Aorta (tissue), 5 donors: ENCODE results near the gene GALK1. TPM values are rescaled to one million over a fixed set of nuclear protein-coding genes. Genes with fewer than 3 reads are reported as not detected.

Source experiments
- ATAC-seq: fragments of 200-7000 bp; cut with Tn5 transposase; one replicate; pipeline ENCODE4 v1.9.1; 2022; ENCODE audit warnings: moderate library complexity; ENCODE audit not compliant: low FRiP score
- DNase-seq, 2 donors: peaks; one replicate each; pipeline ENCODE4 v3.0.0-alpha.2; 2020
- H3K27ac ChIP-seq, 2 donors: one replicate each; pipeline ENCODE4 v1.5.1; 2013; ENCODE audit warnings: low read length in 2 of 2, mild to moderate bottlenecking in 2 of 2, moderate library complexity in 2 of 2, control low read depth in 1 of 2, inconsistent platforms in 1 of 2, low read depth in 1 of 2
- H3K27me3 ChIP-seq, 2 donors: one replicate each; pipeline ENCODE4 v1.6.1; 2013; ENCODE audit warnings: control low read depth in 1 of 2, low read length in 1 of 2, mild to moderate bottlenecking in 1 of 2, moderate library complexity in 1 of 2; ENCODE audit not compliant: insufficient read depth in 2 of 2, control insufficient read depth in 1 of 2
- H3K36me3 ChIP-seq, 2 donors: one replicate each; pipeline ENCODE4 v1.6.1; 2013; ENCODE audit warnings: control low read depth in 1 of 2, low read length in 1 of 2, mild to moderate bottlenecking in 1 of 2; ENCODE audit not compliant: insufficient read depth in 2 of 2, control insufficient read depth in 1 of 2
- H3K4me1 ChIP-seq, 2 donors: one replicate each; pipeline ENCODE4 v1.6.1; 2013; ENCODE audit warnings: low read length in 2 of 2, control low read depth in 1 of 2, mild to moderate bottlenecking in 1 of 2, moderate library complexity in 1 of 2; ENCODE audit not compliant: insufficient read depth in 2 of 2, control insufficient read depth in 1 of 2
- H3K4me3 ChIP-seq, 2 donors: one replicate each; pipeline ENCODE4 v1.5.1; 2013; ENCODE audit warnings: low read length in 2 of 2, control low read depth in 1 of 2, mild to moderate bottlenecking in 1 of 2
- H3K9me3 ChIP-seq: one replicate; pipeline ENCODE4 v1.6.1; 2013; ENCODE audit warnings: mild to moderate bottlenecking, low read length; ENCODE audit not compliant: control insufficient read depth
- WGBS, 2 donors: extraction: QIAGEN DNeasy Blood & Tissue Kit; methylation state at CpG; one replicate each; pipeline ENCODE4 v1.1.7; 2013; 5-methylcytosine and 5-hydroxymethylcytosine counted together
- intact Hi-C, 2 donors: fragments of 100-400 bp; cut with DNase I; formaldehyde crosslinking; loops; one replicate each; pipeline versions ENCODE4 v1.14.2 to v1.15.0; 2022
- microRNA-seq, 2 donors: library from miRNA; unstranded; fragments of <30 nt; microRNA quantifications; one replicate each; pipeline ENCODE4 v1.2.0, GENCODE V29; 2020
- polyA plus RNA-seq, 2 donors: library from polyadenylated mRNA; stranded (reverse); fragments of 200-250 nt; gene quantifications; one replicate each; pipeline ENCODE4 v1.2.3, GENCODE V29; 2013
- total RNA-seq, 2 donors: library from RNA; stranded (reverse); fragmentation: NEBNext Ultra II Directional; extraction: Animal tissue kit (Norgen Biotek cat#: 25700); gene quantifications; one replicate each; pipeline ENCODE4 v1.2.1, GENCODE V29; 2021
- donor health status: healthy with polysubstance abuse.
- donor health status: Bipolar disorder and iron deficiency.
- donor health status: DM: no; HTN: no; CAD: no.
- donor health status: DM: no; HTN: no; CAD: no.
- donor health status: DM: yes; HTN: yes; CAD: no.

GALK1 gene
- total and polyA plus RNA-seq, 4 donors: 16.8 to 44.8 (median 22.0) TPM

GRCh38 chr17:75719732-75720131, 45.3 kb downstream of the GALK1 start:
- WGBS, 2 donors: 83 to 91% methylated on average over 2 of the region's 2 CpGs
- ATAC-seq (no peak), DNase-seq (no peak)
- intact Hi-C loops: no loop called here
- Histone ChIP-seq H3K4me3 (no peak overlapping the region), H3K4me1 (no peaks in the 10 kb centered on the region), H3K36me3 (no peaks in the 10 kb centered on the region), H3K9me3 (no peaks in the 10 kb centered on the region), H3K27ac (no peak overlapping the region), H3K27me3 (peaks cover 0 to 4% of the 10 kb centered on the region in 2 donors)

GRCh38 chr17:75712446-75712845, 52.5 kb downstream of the GALK1 start:
- H3K27me3 ChIP-seq: no peaks in the 10 kb centered on the region
- H3K4me1 ChIP-seq: no peaks in the 10 kb centered on the region
- H3K27ac ChIP-seq: no peak overlapping the region
- 57 to 61% methylated on average over 2 of the region's 2 CpGs for WGBS, 2 donors
- H3K4me3 ChIP-seq: no peak overlapping the region
- DNase-seq: no peak
- ATAC-seq: no peak
- H3K36me3 ChIP-seq: peaks cover 0 to 2% of the 10 kb centered on the region in 2 donors
- H3K9me3 ChIP-seq: no peaks in the 10 kb centered on the region
- intact Hi-C loops: no loop called here

Small RNA genes lying within 50 kb of the gene (microRNA-seq; reads per million reads assigned to microRNA genes)
- 0 to 0.60 reads per million in 2 donors for gene MIR4738

Other genes starting within 250 kb of the GALK1 start
- 10 to 100 TPM; 61.5 to 63.4 TPM for gene CASKIN2, start 249.7 kb downstream of the GALK1 start, total RNA-seq
- 1 to 10 TPM; 4.0 to 8.9 TPM for gene CASKIN2, start 249.7 kb downstream of the GALK1 start, polyA plus RNA-seq
- gene TSEN54, start 248.7 kb downstream of the GALK1 start, total RNA-seq: 10 to 100 TPM; 10.8 to 14.0 TPM
- 10 to 100 TPM in 1 of 2 donors, 1 to 10 TPM in 1; 8.8 to 27.3 TPM for gene TSEN54, start 248.7 kb downstream of the GALK1 start, polyA plus RNA-seq
- gene LLGL2, start 239.5 kb downstream of the GALK1 start, total RNA-seq: 10 to 100 TPM in 1 of 2 donors, 1 to 10 TPM in 1; 9.7 to 11.1 TPM
- 10 to 100 TPM; 10.1 to 14.4 TPM for gene LLGL2, start 239.5 kb downstream of the GALK1 start, polyA plus RNA-seq
- 100 to 1,000 TPM; 113 to 279 TPM for gene MYO15B, start 177.4 kb downstream of the GALK1 start, total RNA-seq
- 100 to 1,000 TPM; 125 to 151 TPM for gene MYO15B, start 177.4 kb downstream of the GALK1 start, polyA plus RNA-seq
- 1 to 10 TPM in 1 of 2 donors, under 1 TPM in 1; 0.23 to 1.2 TPM for gene SMIM5, start 131.8 kb downstream of the GALK1 start, total RNA-seq
- gene SMIM5, start 131.8 kb downstream of the GALK1 start, polyA plus RNA-seq: 1 to 10 TPM in 1 of 2 donors, under 1 TPM in 1; 0.05 to 2.1 TPM
- 10 to 100 TPM; 11.4 to 26.1 TPM for gene RECQL5, start 98.0 kb downstream of the GALK1 start, total RNA-seq
- gene RECQL5, start 98.0 kb downstream of the GALK1 start, polyA plus RNA-seq: 10 to 100 TPM in 1 of 2 donors, 1 to 10 TPM in 1; 3.3 to 40.6 TPM
- gene SAP30BP, start 97.9 kb downstream of the GALK1 start, total RNA-seq: 10 to 100 TPM; 72.6 to 78.6 TPM
- gene SAP30BP, start 97.9 kb downstream of the GALK1 start, polyA plus RNA-seq: 100 to 1,000 TPM in 1 of 2 donors, 10 to 100 TPM in 1; 43.3 to 127 TPM
- 10 to 100 TPM; 40.3 to 69.5 TPM for gene ITGB4, start 43.7 kb downstream of the GALK1 start, total RNA-seq
- gene ITGB4, start 43.7 kb downstream of the GALK1 start, polyA plus RNA-seq: 10 to 100 TPM in 1 of 2 donors, 1 to 10 TPM in 1; 7.5 to 13.9 TPM
- gene UNK, start 19.6 kb upstream of the GALK1 start, total RNA-seq: 10 to 100 TPM; 28.9 to 34.1 TPM
- gene UNK, start 19.6 kb upstream of the GALK1 start, polyA plus RNA-seq: 10 to 100 TPM in 1 of 2 donors, 1 to 10 TPM in 1; 8.8 to 21.7 TPM
- 10 to 100 TPM; 17.7 to 20.0 TPM for gene UNC13D, start 79.2 kb upstream of the GALK1 start, total RNA-seq
- gene UNC13D, start 79.2 kb upstream of the GALK1 start, polyA plus RNA-seq: 10 to 100 TPM in 1 of 2 donors, 1 to 10 TPM in 1; 3.8 to 23.1 TPM
- 100 to 1,000 TPM; 104 to 122 TPM for gene WBP2, start 90.1 kb upstream of the GALK1 start, total RNA-seq
- gene WBP2, start 90.1 kb upstream of the GALK1 start, polyA plus RNA-seq: 100 to 1,000 TPM in 1 of 2 donors, 10 to 100 TPM in 1; 54.6 to 123 TPM
- 10 to 100 TPM; 39.8 to 88.5 TPM for gene TRIM47, start 113.4 kb upstream of the GALK1 start, total RNA-seq
- 10 to 100 TPM; 15.7 to 47.7 TPM for gene TRIM47, start 113.4 kb upstream of the GALK1 start, polyA plus RNA-seq
- 10 to 100 TPM; 15.1 to 26.6 TPM for gene TRIM65, start 131.8 kb upstream of the GALK1 start, total RNA-seq
- 10 to 100 TPM; 10.0 to 12.8 TPM for gene TRIM65, start 131.8 kb upstream of the GALK1 start, polyA plus RNA-seq
- gene MRPL38, start 139.7 kb upstream of the GALK1 start, total RNA-seq: 10 to 100 TPM; 51.3 to 65.4 TPM
- 100 to 1,000 TPM in 1 of 2 donors, 10 to 100 TPM in 1; 25.2 to 128 TPM for gene MRPL38, start 139.7 kb upstream of the GALK1 start, polyA plus RNA-seq
- gene FBF1, start 175.8 kb upstream of the GALK1 start, total RNA-seq: 10 to 100 TPM in 1 of 2 donors, 1 to 10 TPM in 1; 5.5 to 12.2 TPM
- 10 to 100 TPM in 1 of 2 donors, 1 to 10 TPM in 1; 1.0 to 21.6 TPM for gene FBF1, start 175.8 kb upstream of the GALK1 start, polyA plus RNA-seq
- gene ACOX1, start 214.0 kb upstream of the GALK1 start, total RNA-seq: 10 to 100 TPM; 41.5 to 48.8 TPM
- 10 to 100 TPM; 14.6 to 16.2 TPM for gene ACOX1, start 214.0 kb upstream of the GALK1 start, polyA plus RNA-seq
- gene TEN1, start 214.0 kb upstream of the GALK1 start, total RNA-seq: 10 to 100 TPM in 1 of 2 donors, 1 to 10 TPM in 1; 8.9 to 15.1 TPM
- 10 to 100 TPM; 18.8 to 19.7 TPM for gene TEN1, start 214.0 kb upstream of the GALK1 start, polyA plus RNA-seq
- 1 to 10 TPM; 3.5 to 7.2 TPM for gene CDK3, start 235.7 kb upstream of the GALK1 start, total RNA-seq
- gene CDK3, start 235.7 kb upstream of the GALK1 start, polyA plus RNA-seq: 10 to 100 TPM in 1 of 2 donors, 1 to 10 TPM in 1; 3.9 to 24.0 TPM